GM19025 (cell line): ENCODE measurements around the gene RABGAP1L.
"Not testable (repeated sequence)": the region's sequence is repeated elsewhere in the genome, so short reads cannot be mapped to it uniquely, and the experiment has no call there.

Experiments
- ATAC-seq: cut with Tn5 transposase; IDR thresholded peaks from one replicate; pipeline ENCODE4 v1.9.1; 2021; ENCODE audit warnings: mild to moderate bottlenecking, low read depth, moderate library complexity; ENCODE audit not compliant: unreplicated experiment

Gene RABGAP1L

GRCh38 chr1:174693085-174693484, 533.8 kb downstream of the RABGAP1L start:
- no peak for ATAC-seq

GRCh38 chr1:174693539-174693938, 534.2 kb downstream of the RABGAP1L start:
- not testable (repeated sequence) for ATAC-seq

GRCh38 chr1:174696026-174696821, 536.9 kb downstream of the RABGAP1L start:
- no peak for ATAC-seq

GRCh38 chr1:174700314-174700713, 541.0 kb downstream of the RABGAP1L start:
- no peak for ATAC-seq

- no peak for ATAC-seq
Observed at GRCh38 chr1:174700775-174701174, 541.5 kb downstream of the RABGAP1L start.

- ATAC-seq = no peak
Observed at GRCh38 chr1:174701565-174701964, 542.2 kb downstream of the RABGAP1L start.

- ATAC-seq = no peak
Observed at GRCh38 chr1:174702011-174702410, 542.7 kb downstream of the RABGAP1L start.

- no peak for ATAC-seq
Observed at GRCh38 chr1:174703309-174703708, 544.0 kb downstream of the RABGAP1L start.

- no peak for ATAC-seq
Observed at GRCh38 chr1:174704300-174704699, 545.0 kb downstream of the RABGAP1L start.

- ATAC-seq = no peak
Observed at GRCh38 chr1:174710868-174711845, 551.8 kb downstream of the RABGAP1L start.

GRCh38 chr1:174711848-174712247, 552.5 kb downstream of the RABGAP1L start:
- ATAC-seq = not testable (repeated sequence)

GRCh38 chr1:174712541-174712940, 553.2 kb downstream of the RABGAP1L start:
- ATAC-seq = no peak

GRCh38 chr1:174713796-174714195, 554.5 kb downstream of the RABGAP1L start:
- no peak for ATAC-seq

- ATAC-seq = no peak
Observed at GRCh38 chr1:174719194-174719593, 559.9 kb downstream of the RABGAP1L start.

- no peak for ATAC-seq
Observed at GRCh38 chr1:174720618-174721017, 561.3 kb downstream of the RABGAP1L start.

GRCh38 chr1:174721246-174721645, 561.9 kb downstream of the RABGAP1L start:
- no peak for ATAC-seq

- no peak for ATAC-seq
Observed at GRCh38 chr1:174723816-174724215, 564.5 kb downstream of the RABGAP1L start.

GRCh38 chr1:174724219-174724618, 564.9 kb downstream of the RABGAP1L start:
- ATAC-seq = no peak

GRCh38 chr1:174726167-174726879, 567.0 kb downstream of the RABGAP1L start:
- ATAC-seq = no peak

- ATAC-seq = no peak
Observed at GRCh38 chr1:174726880-174727585, 567.7 kb downstream of the RABGAP1L start.
